GM18909 (cell line): ENCODE results near the gene SPATA12.

Source experiments
- ATAC-seq: cut with Tn5 transposase; IDR thresholded peaks from one replicate; pipeline ENCODE4 v1.9.1; 2021; ENCODE audit warnings: mild to moderate bottlenecking; ENCODE audit not compliant: unreplicated experiment, poor library complexity

Gene SPATA12

GRCh38 chr3:57109437-57110199 lies 49.2 kb downstream of the SPATA12 start:
- no peak for ATAC-seq

- ATAC-seq = no peak
These were observed 49.8 kb downstream of the SPATA12 start for GRCh38 chr3:57110214-57110613.

- ATAC-seq = no peak
These were observed 50.3 kb downstream of the SPATA12 start for GRCh38 chr3:57110798-57111197.

GRCh38 chr3:57112206-57112605 lies 51.7 kb downstream of the SPATA12 start:
- no peak for ATAC-seq

- ATAC-seq = no peak
These were observed 56.0 kb downstream of the SPATA12 start for GRCh38 chr3:57116501-57116900.

- ATAC-seq = no peak
These were observed 57.8 kb downstream of the SPATA12 start for GRCh38 chr3:57118254-57118653.

- no peak for ATAC-seq
These were observed 59.6 kb downstream of the SPATA12 start for GRCh38 chr3:57120040-57120439.

- ATAC-seq = no peak
These were observed 60.1 kb downstream of the SPATA12 start for GRCh38 chr3:57120451-57121174.
